Keratinocyte (primary cell): ENCODE results near the gene RPEL1.

Experiments used
- CTCF ChIP-seq, 3 experiments: IDR thresholded peaks in 1 of 3; conservative IDR thresholded peaks in 1 of 3; optimal IDR thresholded peaks in 1 of 3; 2 replicates in 2 of 3; 3 replicates in 1 of 3; pipeline versions ENCODE3 to v1.5.1; 2011; ENCODE audit warnings: low read length in 3 of 3, mild to moderate bottlenecking in 3 of 3, moderate library complexity in 2 of 3, control low read depth in 1 of 3, inconsistent platforms in 1 of 3; ENCODE audit not compliant: insufficient read depth in 2 of 3; ENCODE audit errors: extremely low read depth in 1 of 3
- EZH2 ChIP-seq: IDR thresholded peaks from one replicate; pipeline ENCODE4 v1.6.1; 2012; ENCODE audit warnings: inconsistent platforms, mild to moderate bottlenecking, low read length, moderate library complexity

- TF ChIP-seq CTCF (optimal IDR thresholded peaks at IDR 0.05 in 1 of 3, IDR thresholded peaks at IDR 0.05 in 1 of 3, conservative IDR thresholded peaks at IDR 0.05 in 1 of 3; ENCODE audit: extremely low read depth in 1 of 3, insufficient read depth in 2 of 3, low read length in 3 of 3), result no peak
- TF ChIP-seq EZH2, result no peak
These were observed 27.4 kb downstream of the RPEL1 start for GRCh38 chr10:103273041-103273441.
